Transverse colon (tissue), 4 donors: ENCODE measurements around the gene PCDHA3. TPM values are rescaled to one million over a fixed set of nuclear protein-coding genes. Genes with fewer than 3 reads are reported as not detected.

Source experiments
- DNase-seq: peaks from one replicate; pipeline ENCODE4 v3.0.0-alpha.2; 2019
- H3K27ac ChIP-seq, 4 donors: fragments of 200-600 bp; sonication (generic); 2 replicates each; pipeline ENCODE4 v1.5.1; 2016 to 2018; ENCODE audit warnings: inconsistent platforms in 4 of 4
- H3K27me3 ChIP-seq: fragments of 200-600 bp; sonication (generic); 2 replicates; pipeline ENCODE4 v1.5.1; 2017; ENCODE audit warnings: inconsistent platforms
- H3K36me3 ChIP-seq, 4 donors: fragments of 200-600 bp; sonication (generic); 2 replicates each; pipeline ENCODE4 v1.5.1; 2017 to 2019; ENCODE audit warnings: inconsistent platforms in 4 of 4
- H3K4me1 ChIP-seq, 4 donors: fragments of 200-600 bp; sonication (generic); 2 replicates each; pipeline ENCODE4 v1.5.1; 2017 to 2020; ENCODE audit warnings: inconsistent platforms in 4 of 4
- H3K4me3 ChIP-seq, 4 donors: fragments of 200-600 bp; sonication (generic); 1 replicate in 1 of 4; 2 replicates in 3 of 4; pipeline versions ENCODE4 v1.5.1 to v1.6.1; 2017 to 2019; ENCODE audit warnings: inconsistent platforms in 4 of 4
- H3K9me3 ChIP-seq, 2 donors: fragments of 200-600 bp; sonication (generic); 2 replicates each; pipeline ENCODE4 v1.5.1; 2017 to 2019; ENCODE audit warnings: inconsistent platforms in 2 of 2
- CTCF ChIP-seq, 5 experiments: fragments of 200-600 bp in 3 of 5; fragments of 450-650 bp in 2 of 5; sonication (generic) in 3 of 5; IDR thresholded peaks; 1 replicate in 2 of 5; 2 replicates in 3 of 5; pipeline ENCODE4 v1.5.1; 2016 to 2017; ENCODE audit warnings: antibody characterized with exemption in 5 of 5, inconsistent platforms in 3 of 5, mild to moderate bottlenecking in 2 of 5, moderate library complexity in 1 of 5
- EP300 ChIP-seq: sonication (generic); formaldehyde crosslinking; IDR thresholded peaks from one replicate; pipeline ENCODE4 v1.6.1; 2017; ENCODE audit warnings: antibody characterized with exemption, low read depth
- POLR2A ChIP-seq: fragments of 450-650 bp; IDR thresholded peaks from one replicate; pipeline ENCODE4 v1.6.1; 2016; ENCODE audit warnings: antibody characterized with exemption, mild to moderate bottlenecking, moderate library complexity
- POLR2AphosphoS5 ChIP-seq, 3 donors: sonication (generic); formaldehyde crosslinking; IDR thresholded peaks; one replicate each; pipeline ENCODE4 v1.6.1; 2016; ENCODE audit warnings: antibody characterized with exemption in 3 of 3
- WGBS, 2 donors: methylation state at CpG; one replicate each; pipeline ENCODE4 v1.1.5; 2018; ENCODE audit warnings: low coverage in 1 of 2; 5-methylcytosine and 5-hydroxymethylcytosine counted together
- in situ Hi-C, 4 donors: fragments of 200-750 bp; cut with MboI; loops; one replicate each; pipeline versions ENCODE4 v1.15.0 to v1.15.1; 2017; ENCODE audit warnings: low sequenced_read_pairs in 3 of 4, low pct_ligation_motif_present in 1 of 4, low pct_unique_long_range_greater_than_20kb in 1 of 4
- intact Hi-C: fragments of 100-400 bp; cut with DNase I; formaldehyde crosslinking; loops from one replicate; pipeline ENCODE4 v1.15.1; 2023; ENCODE audit warnings: low total_unique reads
- total RNA-seq, 4 donors: library from RNA; depleted of rRNA; stranded (reverse); fragments of >200 nt; gene quantifications; one replicate each; pipeline ENCODE4 v1.1.0, GENCODE V29; 2016

The PCDHA3 gene
- 1 to 10 TPM in 1 of 4 donors, under 1 TPM in 2, not detected in 1; 0.32 to 8.8 (median 0.41) TPM for total RNA-seq

GRCh38 chr5:140800816-140801493, at the start of gene PCDHA3:
TSS of gene PCDHA3 (plus strand) at chr5:140801057.
- in situ Hi-C loops (no loop called here), intact Hi-C loops (no loop called here)
- Histone ChIP-seq H3K36me3 (no peaks in the 10 kb centered on the region), H3K27ac (peak within 1 kb of the TSS in 1 of 4 donors; percentile 11), H3K4me1 (no peaks in the 10 kb centered on the region), H3K27me3 (peaks cover 9% of the 10 kb centered on the region), H3K4me3 (peak within 1 kb of the TSS in 2 of 4 donors; percentile 17 to 23), H3K9me3 (peaks cover 5 to 38% of the 10 kb centered on the region in 2 donors)
- WGBS, 2 donors: 35 to 50% methylated on average over 13 to 29 of the region's 29 CpGs
- DNase-seq: no peak
- TF ChIP-seq EP300 (no peak), CTCF (IDR thresholded peaks at IDR 0.05) (peak in 1 of 5 experiments; percentile 22)

GRCh38 chr5:140753561-140753960, 47.3 kb upstream of the PCDHA3 start:
- Histone ChIP-seq H3K27ac (no peak overlapping the region), H3K9me3 (peaks cover 25 to 32% of the 10 kb centered on the region in 2 donors), H3K4me3 (no peak overlapping the region), H3K27me3 (no peaks in the 10 kb centered on the region), H3K4me1 (no peaks in the 10 kb centered on the region), H3K36me3 (no peaks in the 10 kb centered on the region)
- intact Hi-C loops (no loop called here), in situ Hi-C loops (no loop called here)
- TF ChIP-seq POLR2A: no peak
- TF ChIP-seq EP300: no peak
- no peak for TF ChIP-seq POLR2AphosphoS5 (IDR thresholded peaks at IDR 0.05)
- no peak for TF ChIP-seq CTCF (IDR thresholded peaks at IDR 0.05)
- WGBS, 2 donors: 91% methylated on average over 5 of the region's 5 CpGs; no CpG with 5 or more reads in 1 of the 2 donors
- DNase-seq: no peak

- in situ Hi-C loops (no loop called here), intact Hi-C loops (no loop called here)
- 87 to 93% methylated on average over 2 of the region's 2 CpGs for WGBS, 2 donors
These were observed 36.5 kb upstream of the PCDHA3 start for GRCh38 chr5:140764177-140764973.

More at GRCh38 chr5:140764177-140764973, 36.5 kb upstream of the PCDHA3 start:
- TF ChIP-seq CTCF (IDR thresholded peaks at IDR 0.05): no peak
- TF ChIP-seq POLR2AphosphoS5 (IDR thresholded peaks at IDR 0.05): no peak
- no peak for TF ChIP-seq EP300
- no peak for TF ChIP-seq POLR2A
- no peak overlapping the region for H3K27ac ChIP-seq
- H3K27me3 ChIP-seq: no peaks in the 10 kb centered on the region
- DNase-seq: no peak
- peaks cover 92 to 93% of the 10 kb centered on the region in 2 donors for H3K9me3 ChIP-seq
- no peaks in the 10 kb centered on the region for H3K36me3 ChIP-seq
- no peak overlapping the region for H3K4me3 ChIP-seq
- no peaks in the 10 kb centered on the region for H3K4me1 ChIP-seq
